ENCODE data around the gene SREBF1.
"Not testable (repeated sequence)": the region's sequence is repeated elsewhere in the genome, so short reads cannot be mapped to it uniquely, and the experiment has no call there.

Gene SREBF1

DNA sequence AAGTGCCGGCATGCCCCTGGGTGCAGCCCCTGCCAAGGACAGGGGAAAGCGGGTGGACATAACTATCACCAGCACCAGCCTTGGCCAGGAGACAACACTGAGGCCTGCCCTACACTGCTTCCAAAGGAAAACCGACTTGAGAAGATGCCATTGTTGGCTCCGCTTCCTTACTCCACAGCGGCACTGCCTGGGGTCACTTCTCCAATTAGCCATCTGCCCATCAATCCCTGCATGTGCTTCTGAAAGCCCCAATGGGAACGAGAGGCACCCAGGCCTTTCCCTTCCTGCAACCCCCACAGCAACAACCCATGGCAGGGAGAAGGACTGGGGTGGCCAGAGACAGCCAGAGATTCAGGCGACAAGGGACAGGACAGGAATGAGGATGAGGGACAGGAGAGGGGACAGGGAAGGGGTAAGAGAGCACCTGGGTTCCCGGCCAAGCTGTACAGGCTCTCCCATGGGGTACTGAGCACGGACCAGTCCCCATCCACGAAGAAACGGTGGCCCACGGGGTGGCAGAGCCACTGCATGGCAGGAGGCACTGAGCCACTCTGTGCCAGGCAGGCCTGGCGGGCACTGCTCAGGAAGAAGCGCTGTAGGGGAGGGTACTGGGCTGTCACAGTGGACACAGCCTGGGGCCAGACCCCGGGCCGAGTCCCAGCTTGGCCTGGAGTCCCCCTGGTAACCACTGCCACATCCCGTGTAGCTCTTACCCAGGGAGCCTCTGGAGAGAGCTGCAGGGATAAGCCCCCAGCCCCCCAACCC is 21.2 kb downstream of the SREBF1 start:
- no peak for DNase-seq (ENCODE audit: low read depth, low spot score)
- H3K4me3 ChIP-seq (ENCODE audit: low read length), result no peak overlapping the region

DNA sequence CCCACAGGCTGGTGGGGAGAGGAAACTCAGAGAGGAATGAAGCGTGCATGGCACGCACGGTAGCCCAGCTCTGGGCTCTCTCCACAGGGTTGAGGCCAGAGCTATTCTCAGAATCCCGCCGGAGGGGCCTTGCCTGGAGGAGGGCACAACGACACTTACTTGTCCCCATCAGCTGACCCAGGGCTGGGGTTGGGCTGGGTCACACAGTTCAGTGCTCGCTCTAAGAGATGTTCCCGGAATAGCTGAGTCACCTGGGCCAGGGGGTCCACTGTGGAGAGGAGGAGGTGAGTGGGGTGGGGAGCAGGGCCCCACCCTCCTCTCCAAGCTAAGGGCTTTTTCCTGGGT is 21.8 kb downstream of the SREBF1 start:
- H3K4me3 ChIP-seq (ENCODE audit: low read length), result no peak overlapping the region
- DNase-seq (ENCODE audit: low read depth, low spot score), result no peak

DNA sequence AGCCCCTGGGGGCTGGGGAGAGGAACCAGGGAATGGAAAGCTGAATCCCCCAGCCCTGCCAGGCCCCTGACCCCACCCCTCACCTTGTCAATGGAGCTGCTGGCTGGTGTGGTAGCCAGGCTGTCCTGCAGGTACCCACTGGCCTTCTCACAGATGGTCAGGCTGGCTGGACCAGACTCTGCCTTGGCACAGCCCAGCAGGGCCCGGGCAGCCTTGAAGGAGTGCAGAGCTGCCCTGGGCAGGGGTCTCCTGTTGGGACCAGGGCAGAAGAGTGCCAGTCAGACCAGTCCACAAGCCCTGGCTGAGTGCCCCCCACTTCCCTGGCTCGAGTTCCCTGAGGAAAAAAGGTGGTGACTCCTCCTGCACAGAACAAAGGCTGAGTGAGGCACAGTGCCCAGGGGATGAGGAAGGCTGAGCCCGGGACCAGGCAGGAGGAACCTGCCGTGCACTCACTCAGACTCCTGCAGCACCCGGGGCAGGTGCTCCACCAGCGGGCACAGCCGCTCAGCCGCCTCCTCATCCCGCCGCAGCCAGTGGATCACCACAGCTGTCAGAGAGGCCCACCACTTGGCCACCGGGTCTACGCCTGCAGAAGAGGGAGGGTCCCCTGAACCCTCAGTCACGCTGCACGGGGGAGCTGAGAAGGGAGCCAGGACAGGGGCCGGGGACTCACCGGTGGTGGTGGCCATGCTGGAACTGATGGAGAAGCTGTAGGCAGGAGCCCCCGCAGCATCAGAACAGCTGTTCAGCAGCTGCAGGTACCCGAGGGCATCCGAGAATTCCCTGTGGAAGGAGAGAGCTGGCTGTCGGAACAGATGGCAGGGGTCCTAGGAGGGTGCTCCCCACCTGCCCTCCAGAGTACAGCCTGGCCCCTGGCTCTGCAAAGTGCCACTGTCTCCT is 22.4 kb downstream of the SREBF1 start:
- H3K4me3 ChIP-seq (ENCODE audit: low read length), result no peak overlapping the region
- no peak for DNase-seq (ENCODE audit: low read depth, low spot score)

- H3K4me3 ChIP-seq (ENCODE audit: low read length), result no peak overlapping the region
- DNase-seq (ENCODE audit: low read depth, low spot score), result no peak
Observed at GRCh38 chr17:17813725-17814095, 23.1 kb downstream of the SREBF1 start.

GRCh38 chr17:17813055-17813724 is 23.6 kb downstream of the SREBF1 start:
- no peak for DNase-seq (ENCODE audit: low read depth, low spot score)
- H3K4me3 ChIP-seq (ENCODE audit: low read length), result no peak overlapping the region

GRCh38 chr17:17812211-17813054 is 24.4 kb downstream of the SREBF1 start:
- DNase-seq (ENCODE audit: low read depth, low spot score), result no peak
- H3K4me3 ChIP-seq (ENCODE audit: low read length), result no peak overlapping the region

DNA sequence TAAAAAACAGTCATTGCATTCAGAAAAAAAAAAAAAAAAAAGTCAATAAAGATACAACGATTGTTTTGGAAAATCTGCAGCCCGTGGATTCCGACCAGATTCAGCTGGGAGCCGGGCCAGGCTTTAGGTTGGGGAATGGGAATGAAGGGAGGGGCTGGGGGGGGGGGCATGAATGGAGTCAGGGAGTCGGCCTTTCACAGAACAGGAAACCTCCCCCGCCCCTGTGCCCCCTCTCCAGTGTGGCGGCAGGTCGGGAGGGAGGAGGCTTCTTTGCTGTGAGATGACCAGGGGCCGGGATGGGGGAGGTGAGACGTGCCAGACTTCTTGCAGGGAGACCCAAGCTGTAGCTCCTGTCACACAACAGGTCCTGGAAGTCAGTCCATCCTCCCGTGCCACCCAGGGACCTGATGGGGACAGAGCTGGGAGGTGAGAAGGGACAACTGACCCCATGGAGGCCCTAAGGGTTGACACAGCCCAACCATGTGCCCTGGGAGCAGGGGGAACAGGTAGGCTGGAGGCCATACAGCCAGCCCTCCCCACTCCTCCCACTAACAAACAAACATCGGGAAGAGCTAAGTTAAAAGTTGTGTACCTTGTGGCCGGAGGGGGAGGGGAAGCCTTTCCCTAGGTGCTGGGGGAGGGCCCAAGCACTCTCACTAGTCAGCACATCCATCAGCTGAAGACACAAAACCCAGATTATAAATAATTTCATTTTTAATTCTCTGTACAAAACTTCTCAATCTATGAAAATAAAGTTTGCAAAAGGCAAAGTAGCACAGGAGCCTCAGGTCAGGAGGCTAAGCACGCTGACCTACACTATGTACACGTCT is 25.2 kb downstream of the SREBF1 start:
- no peak for DNase-seq (ENCODE audit: low read depth, low spot score)
- H3K4me3 ChIP-seq (ENCODE audit: low read length), result no peak overlapping the region

DNA sequence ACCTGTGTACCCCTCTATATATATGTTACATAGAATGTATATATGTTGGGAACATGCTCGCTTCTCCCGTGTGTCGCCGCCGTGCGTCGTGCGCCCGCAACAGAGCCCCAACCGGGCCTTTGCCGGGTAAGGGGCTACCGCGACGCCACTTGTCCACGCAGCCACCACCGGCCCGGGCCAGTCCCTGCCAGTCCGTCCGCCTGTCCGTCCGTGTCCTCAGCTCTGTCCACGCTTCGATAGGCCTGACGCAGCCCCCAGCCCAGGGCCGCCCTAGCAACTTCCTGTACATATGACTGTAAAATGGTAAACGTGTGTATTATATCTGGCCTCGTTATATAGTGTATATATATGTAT is 25.9 kb downstream of the SREBF1 start:
- no peak overlapping the region for H3K4me3 ChIP-seq (ENCODE audit: low read length)
- DNase-seq (ENCODE audit: low read depth, low spot score), result no peak

GRCh38 chr17:17810084-17810894 is 26.5 kb downstream of the SREBF1 start:
- no peak overlapping the region for H3K4me3 ChIP-seq (ENCODE audit: low read length)
- DNase-seq (ENCODE audit: low read depth, low spot score), result no peak

DNA sequence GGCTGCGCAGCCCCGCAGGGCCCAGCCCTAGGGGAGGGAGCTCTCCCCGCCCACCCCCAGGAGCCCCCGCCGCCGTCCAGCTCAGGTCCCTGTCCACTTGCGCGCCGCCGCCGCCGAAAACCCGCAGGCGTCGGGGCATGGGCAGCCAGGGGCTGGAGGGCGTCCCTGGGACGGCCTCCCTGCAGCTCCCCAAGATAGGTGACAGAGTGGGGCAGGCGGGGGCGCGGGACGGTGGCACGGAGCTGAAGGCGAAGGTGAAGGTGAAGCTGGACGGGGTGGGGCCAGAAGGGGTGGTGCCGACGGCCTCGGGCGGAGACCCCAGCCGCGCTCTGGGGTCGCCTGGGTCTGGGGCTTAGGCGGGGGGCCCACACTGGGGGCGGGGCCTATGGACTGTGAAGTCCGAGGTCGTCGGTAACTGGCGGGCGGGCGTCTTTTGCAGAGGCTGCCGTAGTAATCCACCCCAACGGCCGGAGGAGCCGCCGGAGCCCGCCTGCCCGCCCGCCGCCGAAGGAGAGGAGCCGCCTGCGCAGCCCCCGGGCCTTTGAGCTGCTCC is 27.2 kb downstream of the SREBF1 start:
- no peak for DNase-seq (ENCODE audit: low read depth, low spot score)
- H3K4me3 ChIP-seq (ENCODE audit: low read length), result no peak overlapping the region

- no peak overlapping the region for H3K4me3 ChIP-seq (ENCODE audit: low read length)
- DNase-seq (ENCODE audit: low read depth, low spot score), result no peak
Observed at GRCh38 chr17:17808706-17809432, 27.9 kb downstream of the SREBF1 start.

DNA sequence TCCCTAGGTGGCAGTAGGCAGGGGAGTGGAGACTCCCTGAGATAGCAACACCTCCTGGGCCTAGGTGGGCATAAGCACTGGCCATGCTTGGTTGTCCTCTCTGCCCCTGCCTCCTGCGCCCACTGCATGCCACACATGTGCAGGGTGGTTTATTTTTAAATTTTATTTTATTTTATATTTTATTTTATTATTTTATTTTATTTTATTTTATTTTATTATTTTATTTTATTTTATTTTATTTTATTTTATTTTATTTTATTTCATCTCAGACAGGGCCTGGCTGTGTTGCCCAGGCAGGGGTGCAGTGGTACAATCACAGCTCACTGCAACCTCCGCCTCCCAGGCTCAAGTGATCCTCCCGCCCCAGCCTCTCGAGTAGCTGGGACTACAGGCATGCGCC is 28.6 kb downstream of the SREBF1 start:
- not testable (repeated sequence) for DNase-seq (ENCODE audit: low read depth, low spot score); H3K4me3 ChIP-seq (ENCODE audit: low read length)

- no peak overlapping the region for H3K4me3 ChIP-seq (ENCODE audit: low read length)
- no peak for DNase-seq (ENCODE audit: low read depth, low spot score)
Observed at GRCh38 chr17:17807440-17807839, 29.3 kb downstream of the SREBF1 start.

GRCh38 chr17:17806611-17807274 is 30.0 kb downstream of the SREBF1 start:
- H3K4me3 ChIP-seq (ENCODE audit: low read length), result no peak overlapping the region
- no peak for DNase-seq (ENCODE audit: low read depth, low spot score)

- no peak for DNase-seq (ENCODE audit: low read depth, low spot score)
- no peak overlapping the region for H3K4me3 ChIP-seq (ENCODE audit: low read length)
Observed at GRCh38 chr17:17806035-17806434, 30.8 kb downstream of the SREBF1 start.

- no peak for DNase-seq (ENCODE audit: low read depth, low spot score)
- H3K4me3 ChIP-seq (ENCODE audit: low read length), result no peak overlapping the region
Observed at GRCh38 chr17:17805575-17805974, 31.2 kb downstream of the SREBF1 start.

Measured in Jurkat, Clone E6-1 (cell line).